Measurements from ENCODE around the gene BMAL1. TPM values are rescaled to one million over a fixed set of nuclear protein-coding genes. Genes with fewer than 3 reads are reported as not detected.

BMAL1 gene
- total RNA-seq, 1 donor from 2014 or later = 18.8 TPM

DNA sequence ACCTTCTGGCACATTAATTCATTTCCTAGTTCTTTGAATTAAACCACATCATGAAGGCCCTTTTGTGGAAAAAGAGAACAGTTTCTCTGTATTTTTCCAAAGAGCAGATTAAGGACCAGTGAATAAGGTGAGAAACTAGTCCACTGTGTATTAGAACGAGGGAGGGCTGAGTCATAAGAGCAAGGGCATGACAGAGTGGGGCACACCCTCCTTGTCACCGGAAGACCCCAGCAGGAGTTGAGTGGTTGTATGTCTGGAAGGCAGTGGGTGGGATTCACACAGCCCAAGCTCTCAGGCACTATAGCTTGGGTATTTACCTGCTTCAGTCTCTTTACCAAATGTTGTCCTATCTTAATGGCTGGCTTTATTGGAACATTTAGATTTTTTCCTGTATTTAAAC is 86.8 kb downstream of the BMAL1 start:
- Histone ChIP-seq H3K4me3 (ENCODE audit: low read length in 3 of 3) (no peak overlapping the region), H3K36me3 (ENCODE audit: control insufficient read depth in 3 of 3, insufficient read depth in 3 of 3, low read length in 3 of 3) (peaks cover 52 to 77% (median 74%) of the 10 kb centered on the region in 3 donors), H3K9ac (ENCODE audit: low read depth in 1 of 3, low read length in 3 of 3) (no peak overlapping the region), H3K27ac (ENCODE audit: low read depth, low read length) (no peak overlapping the region), H3K9me3 (ENCODE audit: control insufficient read depth in 3 of 3, low read length in 3 of 3) (no peaks in the 10 kb centered on the region), H3K4me1 (ENCODE audit: control insufficient read depth in 3 of 3, insufficient read depth in 3 of 3, low read length in 3 of 3) (no peaks in the 10 kb centered on the region), H3K27me3 (ENCODE audit: control insufficient read depth in 3 of 3, insufficient read depth in 3 of 3, low read length in 3 of 3) (no peaks in the 10 kb centered on the region)

- Histone ChIP-seq H3K9ac (ENCODE audit: low read depth in 1 of 3, low read length in 3 of 3) (no peak overlapping the region), H3K4me1 (ENCODE audit: control insufficient read depth in 3 of 3, insufficient read depth in 3 of 3, low read length in 3 of 3) (no peaks in the 10 kb centered on the region), H3K27me3 (ENCODE audit: control insufficient read depth in 3 of 3, insufficient read depth in 3 of 3, low read length in 3 of 3) (no peaks in the 10 kb centered on the region), H3K4me3 (ENCODE audit: low read length in 3 of 3) (no peak overlapping the region), H3K36me3 (ENCODE audit: control insufficient read depth in 3 of 3, insufficient read depth in 3 of 3, low read length in 3 of 3) (peaks cover 53 to 79% (median 78%) of the 10 kb centered on the region in 3 donors), H3K27ac (ENCODE audit: low read depth, low read length) (no peak overlapping the region), H3K9me3 (ENCODE audit: control insufficient read depth in 3 of 3, low read length in 3 of 3) (no peaks in the 10 kb centered on the region)
These were observed 88.9 kb downstream of the BMAL1 start for GRCh38 chr11:13366266-13367026.

DNA sequence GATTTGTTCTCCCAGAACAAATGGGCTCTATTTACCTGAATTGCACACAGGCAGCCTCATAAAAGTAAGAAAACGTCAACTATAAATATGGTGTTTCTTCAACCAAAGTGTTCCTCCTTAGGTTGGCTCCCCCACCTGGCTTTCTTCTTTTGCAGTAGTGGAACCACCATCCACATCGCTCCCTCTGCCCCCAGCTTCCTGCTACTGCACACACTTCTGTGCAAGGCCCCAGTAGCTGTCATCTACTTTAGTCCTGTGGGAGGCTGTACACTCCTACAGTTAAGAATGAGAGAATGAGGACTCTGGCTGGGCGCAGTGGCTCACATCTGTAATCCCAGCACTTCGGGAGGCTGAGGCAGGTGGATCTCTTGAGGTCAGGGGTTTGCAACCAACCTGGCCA is 89.5 kb downstream of the BMAL1 start:
- Histone ChIP-seq H3K4me1 (ENCODE audit: control insufficient read depth in 3 of 3, insufficient read depth in 3 of 3, low read length in 3 of 3) (no peaks in the 10 kb centered on the region), H3K27me3 (ENCODE audit: control insufficient read depth in 3 of 3, insufficient read depth in 3 of 3, low read length in 3 of 3) (no peaks in the 10 kb centered on the region), H3K36me3 (ENCODE audit: control insufficient read depth in 3 of 3, insufficient read depth in 3 of 3, low read length in 3 of 3) (peaks cover 50 to 81% (median 78%) of the 10 kb centered on the region in 3 donors), H3K4me3 (ENCODE audit: low read length in 3 of 3) (no peak overlapping the region), H3K9me3 (ENCODE audit: control insufficient read depth in 3 of 3, low read length in 3 of 3) (no peaks in the 10 kb centered on the region), H3K27ac (ENCODE audit: low read depth, low read length) (no peak overlapping the region), H3K9ac (ENCODE audit: low read depth in 1 of 3, low read length in 3 of 3) (no peak overlapping the region)

DNA sequence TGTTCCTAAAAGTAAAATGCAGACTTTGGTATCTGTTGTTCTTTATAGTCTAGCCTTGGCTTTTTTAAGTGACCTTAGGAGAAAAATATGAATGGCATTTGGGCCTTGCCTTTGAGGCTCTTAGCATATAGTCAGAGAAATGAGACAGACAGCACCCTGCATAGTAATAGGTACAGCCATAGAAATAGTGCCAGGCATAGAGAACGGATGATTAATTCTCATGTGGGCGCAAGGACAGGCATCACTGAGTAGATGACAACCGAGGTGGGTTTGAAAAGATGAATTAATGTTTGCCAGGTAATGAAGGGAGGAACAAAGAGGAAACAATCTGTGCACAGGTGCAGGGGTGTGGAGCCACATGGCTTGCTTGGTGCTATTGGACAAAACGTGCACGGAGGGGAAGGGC is 90.5 kb downstream of the BMAL1 start:
- H3K27ac ChIP-seq (ENCODE audit: low read depth, low read length) = no peak overlapping the region
- peaks cover 46 to 83% (median 78%) of the 10 kb centered on the region in 3 donors for H3K36me3 ChIP-seq (ENCODE audit: control insufficient read depth in 3 of 3, insufficient read depth in 3 of 3, low read length in 3 of 3)
- no peak overlapping the region for H3K9ac ChIP-seq (ENCODE audit: low read depth in 1 of 3, low read length in 3 of 3)
- H3K4me3 ChIP-seq (ENCODE audit: low read length in 3 of 3) = no peak overlapping the region
- H3K4me1 ChIP-seq (ENCODE audit: control insufficient read depth in 3 of 3, insufficient read depth in 3 of 3, low read length in 3 of 3) = no peaks in the 10 kb centered on the region
- H3K27me3 ChIP-seq (ENCODE audit: control insufficient read depth in 3 of 3, insufficient read depth in 3 of 3, low read length in 3 of 3) = no peaks in the 10 kb centered on the region
- H3K9me3 ChIP-seq (ENCODE audit: control insufficient read depth in 3 of 3, low read length in 3 of 3) = no peaks in the 10 kb centered on the region

GRCh38 chr11:13373216-13373615 is 95.6 kb downstream of the BMAL1 start:
- Histone ChIP-seq H3K4me1 (ENCODE audit: control insufficient read depth in 3 of 3, insufficient read depth in 3 of 3, low read length in 3 of 3) (no peaks in the 10 kb centered on the region), H3K9ac (ENCODE audit: low read depth in 1 of 3, low read length in 3 of 3) (no peak overlapping the region), H3K27ac (ENCODE audit: low read depth, low read length) (no peak overlapping the region), H3K27me3 (ENCODE audit: control insufficient read depth in 3 of 3, insufficient read depth in 3 of 3, low read length in 3 of 3) (no peaks in the 10 kb centered on the region), H3K9me3 (ENCODE audit: control insufficient read depth in 3 of 3, low read length in 3 of 3) (no peaks in the 10 kb centered on the region), H3K36me3 (ENCODE audit: control insufficient read depth in 3 of 3, insufficient read depth in 3 of 3, low read length in 3 of 3) (peaks cover 56 to 96% (median 90%) of the 10 kb centered on the region in 3 donors), H3K4me3 (ENCODE audit: low read length in 3 of 3) (no peak overlapping the region)

GRCh38 chr11:13375798-13376197 is 98.2 kb downstream of the BMAL1 start:
- Histone ChIP-seq H3K36me3 (ENCODE audit: control insufficient read depth in 3 of 3, insufficient read depth in 3 of 3, low read length in 3 of 3) (peaks cover 48 to 95% (median 93%) of the 10 kb centered on the region in 3 donors), H3K9ac (ENCODE audit: low read depth in 1 of 3, low read length in 3 of 3) (no peak overlapping the region), H3K9me3 (ENCODE audit: control insufficient read depth in 3 of 3, low read length in 3 of 3) (no peaks in the 10 kb centered on the region), H3K4me3 (ENCODE audit: low read length in 3 of 3) (no peak overlapping the region), H3K4me1 (ENCODE audit: control insufficient read depth in 3 of 3, insufficient read depth in 3 of 3, low read length in 3 of 3) (no peaks in the 10 kb centered on the region), H3K27me3 (ENCODE audit: control insufficient read depth in 3 of 3, insufficient read depth in 3 of 3, low read length in 3 of 3) (no peaks in the 10 kb centered on the region), H3K27ac (ENCODE audit: low read depth, low read length) (no peak overlapping the region)

GRCh38 chr11:13376402-13376801 is 98.8 kb downstream of the BMAL1 start:
- H3K36me3 ChIP-seq (ENCODE audit: control insufficient read depth in 3 of 3, insufficient read depth in 3 of 3, low read length in 3 of 3) = peaks cover 51 to 95% (median 92%) of the 10 kb centered on the region in 3 donors
- H3K27ac ChIP-seq (ENCODE audit: low read depth, low read length) = no peak overlapping the region
- no peaks in the 10 kb centered on the region for H3K27me3 ChIP-seq (ENCODE audit: control insufficient read depth in 3 of 3, insufficient read depth in 3 of 3, low read length in 3 of 3)
- no peaks in the 10 kb centered on the region for H3K9me3 ChIP-seq (ENCODE audit: control insufficient read depth in 3 of 3, low read length in 3 of 3)
- H3K4me3 ChIP-seq (ENCODE audit: low read length in 3 of 3) = no peak overlapping the region
- H3K4me1 ChIP-seq (ENCODE audit: control insufficient read depth in 3 of 3, insufficient read depth in 3 of 3, low read length in 3 of 3) = no peaks in the 10 kb centered on the region
- no peak overlapping the region for H3K9ac ChIP-seq (ENCODE audit: low read depth in 1 of 3, low read length in 3 of 3)

GRCh38 chr11:13376838-13377237 is 99.2 kb downstream of the BMAL1 start:
- Histone ChIP-seq H3K4me1 (ENCODE audit: control insufficient read depth in 3 of 3, insufficient read depth in 3 of 3, low read length in 3 of 3) (no peaks in the 10 kb centered on the region), H3K27ac (ENCODE audit: low read depth, low read length) (no peak overlapping the region), H3K4me3 (ENCODE audit: low read length in 3 of 3) (no peak overlapping the region), H3K9ac (ENCODE audit: low read depth in 1 of 3, low read length in 3 of 3) (no peak overlapping the region), H3K9me3 (ENCODE audit: control insufficient read depth in 3 of 3, low read length in 3 of 3) (no peaks in the 10 kb centered on the region), H3K36me3 (ENCODE audit: control insufficient read depth in 3 of 3, insufficient read depth in 3 of 3, low read length in 3 of 3) (peaks cover 51 to 94% (median 92%) of the 10 kb centered on the region in 3 donors), H3K27me3 (ENCODE audit: control insufficient read depth in 3 of 3, insufficient read depth in 3 of 3, low read length in 3 of 3) (no peaks in the 10 kb centered on the region)

DNA sequence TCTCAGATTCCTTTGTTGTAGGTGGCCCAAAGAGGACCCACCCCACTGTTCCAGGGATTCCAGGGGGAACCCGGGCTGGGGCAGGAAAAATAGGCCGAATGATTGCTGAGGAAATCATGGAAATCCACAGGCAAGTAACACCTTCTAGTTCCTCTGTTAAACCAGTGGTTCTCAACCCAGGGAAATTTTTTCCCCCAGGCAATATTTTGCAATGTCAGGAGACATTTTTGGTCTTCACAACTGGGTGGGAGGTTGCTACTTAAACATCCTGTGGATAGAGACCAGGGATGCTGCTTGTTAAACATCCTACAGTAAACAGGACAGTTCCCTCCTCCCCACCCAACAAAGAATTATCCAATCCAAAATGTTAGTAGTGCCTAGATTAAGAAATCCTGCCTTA is 100.7 kb downstream of the BMAL1 start:
- Histone ChIP-seq H3K4me3 (ENCODE audit: low read length in 3 of 3) (no peak overlapping the region), H3K9me3 (ENCODE audit: control insufficient read depth in 3 of 3, low read length in 3 of 3) (no peaks in the 10 kb centered on the region), H3K27ac (ENCODE audit: low read depth, low read length) (no peak overlapping the region), H3K36me3 (ENCODE audit: control insufficient read depth in 3 of 3, insufficient read depth in 3 of 3, low read length in 3 of 3) (peaks cover 52 to 90% (median 86%) of the 10 kb centered on the region in 3 donors), H3K9ac (ENCODE audit: low read depth in 1 of 3, low read length in 3 of 3) (no peak overlapping the region), H3K27me3 (ENCODE audit: control insufficient read depth in 3 of 3, insufficient read depth in 3 of 3, low read length in 3 of 3) (no peaks in the 10 kb centered on the region), H3K4me1 (ENCODE audit: control insufficient read depth in 3 of 3, insufficient read depth in 3 of 3, low read length in 3 of 3) (no peaks in the 10 kb centered on the region)

GRCh38 chr11:13380731-13381130 is 103.1 kb downstream of the BMAL1 start:
- no peak overlapping the region for H3K9ac ChIP-seq (ENCODE audit: low read depth in 1 of 3, low read length in 3 of 3)
- H3K4me1 ChIP-seq (ENCODE audit: control insufficient read depth in 3 of 3, insufficient read depth in 3 of 3, low read length in 3 of 3) = no peaks in the 10 kb centered on the region
- H3K4me3 ChIP-seq (ENCODE audit: low read length in 3 of 3) = no peak overlapping the region
- H3K27ac ChIP-seq (ENCODE audit: low read depth, low read length) = no peak overlapping the region
- no peaks in the 10 kb centered on the region for H3K27me3 ChIP-seq (ENCODE audit: control insufficient read depth in 3 of 3, insufficient read depth in 3 of 3, low read length in 3 of 3)
- H3K9me3 ChIP-seq (ENCODE audit: control insufficient read depth in 3 of 3, low read length in 3 of 3) = no peaks in the 10 kb centered on the region
- peaks cover 41 to 75% (median 65%) of the 10 kb centered on the region in 3 donors for H3K36me3 ChIP-seq (ENCODE audit: control insufficient read depth in 3 of 3, insufficient read depth in 3 of 3, low read length in 3 of 3)

Data from skeletal muscle tissue (tissue), 4 donors.